H1 (cell line): ENCODE measurements around the gene KRTAP19-8. TPM values are rescaled to one million over a fixed set of nuclear protein-coding genes. Genes with fewer than 3 reads are reported as not detected.

Source experiments
- CTCF ChIA-PET: fragments of 300-600 bp; sonication (Branson Sonifier 250); formaldehyde crosslinking; loops from one replicate; lab custom pipeline; 2021; ENCODE audit not compliant: partially characterized antibody; lab: Charles Lee
- POLR2A ChIA-PET: fragments of 300-600 bp; sonication (Branson Sonifier 250); formaldehyde crosslinking; loops from one replicate; lab custom pipeline; 2021; ENCODE audit warnings: inconsistent platforms; ENCODE audit not compliant: partially characterized antibody; lab: Charles Lee
- DNase-seq, 2 experiments: peaks; one replicate each; pipeline versions ENCODE4 v3.0.0 to v3.0.0-alpha.2; 2010 to 2022; ENCODE audit warnings: low spot score in 2 of 2, low read depth in 1 of 2, mixed read lengths in 1 of 2
- FAIRE-seq: peaks from 2 replicates; lab custom pipeline; 2011; peaks lifted over from hg19 to GRCh38; lab: Jason Lieb, UNC
- H2AFZ ChIP-seq: 2 replicates; pipeline ENCODE4 v1.8.1; 2012; ENCODE audit warnings: low read length, inconsistent platforms
- H2AK5ac ChIP-seq: 2 replicates; pipeline ENCODE4 v1.6.1; 2013; ENCODE audit warnings: low read depth, low read length
- H2BK120ac ChIP-seq: replicated peaks from 2 replicates; pipeline ENCODE3; 2013; ENCODE audit warnings: low read depth, low read length, inconsistent platforms
- H2BK12ac ChIP-seq: 2 replicates; pipeline ENCODE4 v1.6.1; 2013; ENCODE audit warnings: low read depth, low read length
- H2BK15ac ChIP-seq: 2 replicates; pipeline ENCODE4 v1.6.1; 2013; ENCODE audit warnings: low read length
- H2BK20ac ChIP-seq: 2 replicates; pipeline ENCODE4 v1.6.1; 2013; ENCODE audit warnings: low read length
- H2BK5ac ChIP-seq: 2 replicates; pipeline ENCODE4 v1.6.1; 2013; ENCODE audit warnings: low read depth, low read length
- H3K14ac ChIP-seq: 2 replicates; pipeline ENCODE4 v1.6.1; 2013; ENCODE audit warnings: inconsistent platforms; ENCODE audit not compliant: insufficient read length
- H3K18ac ChIP-seq: 2 replicates; pipeline ENCODE4 v1.6.1; 2013; ENCODE audit warnings: low read length; ENCODE audit errors: extremely low read depth
- H3K23ac ChIP-seq: 2 replicates; pipeline ENCODE4 v1.6.1; 2013; ENCODE audit warnings: inconsistent platforms; ENCODE audit not compliant: insufficient read length
- H3K23me2 ChIP-seq: 2 replicates; pipeline ENCODE4 v1.6.1; 2013; ENCODE audit warnings: low read depth, low read length
- H3K27ac ChIP-seq: 2 replicates; pipeline ENCODE4 v1.6.1; 2011; ENCODE audit warnings: low read depth, low read length, inconsistent platforms
- H3K27me3 ChIP-seq, 4 experiments: replicated peaks in 1 of 4; 1 replicate in 1 of 4; 2 replicates in 3 of 4; pipeline versions ENCODE4 v1.6.1 to v1.8.1; 2011 to 2013; ENCODE audit warnings: low read length in 3 of 4, mild to moderate bottlenecking in 3 of 4, inconsistent platforms in 2 of 4, mixed read lengths in 2 of 4, moderate library complexity in 1 of 4; ENCODE audit not compliant: control insufficient read depth in 3 of 4, insufficient read depth in 3 of 4; ENCODE audit errors: extremely low read depth in 1 of 4
- H3K36me3 ChIP-seq, 4 experiments: 2 replicates each; pipeline versions ENCODE4 v1.6.1 to v1.8.1; 2011 to 2013; ENCODE audit warnings: mild to moderate bottlenecking in 4 of 4, low read length in 3 of 4, moderate library complexity in 2 of 4, control low read depth in 1 of 4, inconsistent platforms in 1 of 4; ENCODE audit not compliant: insufficient read depth in 4 of 4, control insufficient read depth in 2 of 4
- H3K4ac ChIP-seq: replicated peaks from 2 replicates; pipeline ENCODE3; 2013; ENCODE audit warnings: low read length, low read depth, mixed read lengths, inconsistent platforms; ENCODE audit not compliant: insufficient read length
- H3K4me1 ChIP-seq, 4 experiments: replicated peaks in 1 of 4; 1 replicate in 1 of 4; 2 replicates in 3 of 4; pipeline versions ENCODE4 v1.6.1 to v1.8.1; 2011 to 2013; ENCODE audit warnings: low read length in 3 of 4, inconsistent platforms in 2 of 4, mixed read lengths in 1 of 4; ENCODE audit not compliant: insufficient read depth in 4 of 4, control insufficient read depth in 3 of 4
- H3K4me2 ChIP-seq, 2 experiments: 2 replicates each; pipeline versions ENCODE4 v1.6.1 to v1.8.1; 2011 to 2013; ENCODE audit warnings: low read depth in 2 of 2, low read length in 2 of 2, control low read depth in 1 of 2, inconsistent platforms in 1 of 2, mild to moderate bottlenecking in 1 of 2; ENCODE audit not compliant: insufficient read depth in 1 of 2
- H3K4me3 ChIP-seq, 4 experiments: fragments of 200-600, 300-600 bp in 1 of 4; sonication (generic), shearing (Covaris generic), sonication (Bioruptor Twin) in 1 of 4; 2 replicates each; pipeline versions ENCODE4 v1.5.1 to v1.8.1; 2011 to 2016; ENCODE audit warnings: low read length in 4 of 4, low read depth in 3 of 4, control low read depth in 2 of 4, inconsistent platforms in 2 of 4, mild to moderate bottlenecking in 2 of 4, mixed read lengths in 1 of 4, moderate library complexity in 1 of 4; ENCODE audit not compliant: insufficient read depth in 2 of 4; ENCODE audit errors: extremely low read depth in 1 of 4
- H3K56ac ChIP-seq: replicated peaks from 2 replicates; pipeline ENCODE3; 2013; ENCODE audit warnings: low read depth, mild to moderate bottlenecking, mixed read lengths, low read length, inconsistent platforms; ENCODE audit not compliant: insufficient read length
- H3K79me1 ChIP-seq: 2 replicates; pipeline ENCODE4 v1.6.1; 2013; ENCODE audit warnings: low read depth, low read length, control low read depth
- H3K79me2 ChIP-seq, 2 experiments: 2 replicates each; pipeline versions ENCODE4 v1.6.1 to v1.8.1; 2012 to 2013; ENCODE audit warnings: low read length in 2 of 2, mild to moderate bottlenecking in 2 of 2, inconsistent platforms in 1 of 2; ENCODE audit not compliant: insufficient read depth in 2 of 2, control insufficient read depth in 1 of 2
- H3K9ac ChIP-seq, 4 experiments: replicated peaks in 1 of 4; 1 replicate in 1 of 4; 2 replicates in 3 of 4; pipeline versions ENCODE4 v1.6.1 to v1.8.1; 2011 to 2013; ENCODE audit warnings: low read depth in 3 of 4, low read length in 3 of 4, control low read depth in 2 of 4, mild to moderate bottlenecking in 2 of 4, moderate library complexity in 2 of 4, inconsistent platforms in 1 of 4; ENCODE audit errors: extremely low read depth in 1 of 4
- H3K9me3 ChIP-seq, 2 experiments: 2 replicates each; pipeline versions ENCODE4 v1.6.1 to v1.8.1; 2012 to 2013; ENCODE audit warnings: mild to moderate bottlenecking in 2 of 2, moderate library complexity in 2 of 2, control low read depth in 1 of 2, inconsistent platforms in 1 of 2, low read depth in 1 of 2, low read length in 1 of 2, mixed read lengths in 1 of 2; ENCODE audit not compliant: insufficient read depth in 2 of 2
- H4K20me1 ChIP-seq, 2 experiments: replicated peaks in 1 of 2; 2 replicates each; pipeline versions ENCODE3 to v1.8.1; 2011 to 2013; ENCODE audit warnings: inconsistent platforms in 2 of 2, low read length in 2 of 2, mild to moderate bottlenecking in 1 of 2; ENCODE audit not compliant: insufficient read depth in 2 of 2, control insufficient read depth in 1 of 2
- H4K5ac ChIP-seq: 2 replicates; pipeline ENCODE4 v1.6.1; 2013; ENCODE audit warnings: low read length, low read depth, mixed read lengths, inconsistent platforms; ENCODE audit not compliant: insufficient read length
- H4K8ac ChIP-seq: 2 replicates; pipeline ENCODE4 v1.8.0; 2013; ENCODE audit warnings: mild to moderate bottlenecking, moderate library complexity, low read length, inconsistent platforms; ENCODE audit not compliant: insufficient read depth; ENCODE audit errors: extremely low read depth
- H4K91ac ChIP-seq: replicated peaks from 2 replicates; pipeline ENCODE3; 2013; ENCODE audit warnings: low read length, mixed read lengths, inconsistent platforms; ENCODE audit not compliant: insufficient read length
- BACH1 ChIP-seq: IDR thresholded peaks from 2 replicates; pipeline ENCODE4 v1.6.1; 2012; ENCODE audit warnings: low read length, improper control_type of control experiment
- CBX8 ChIP-seq: fragments of 300-800, 300-1000 bp; sonication (generic); IDR thresholded peaks from 2 replicates; pipeline ENCODE4 v1.7.1; 2016; ENCODE audit warnings: low read depth, low read length, borderline replicate concordance
- CHD1 ChIP-seq: IDR thresholded peaks from 2 replicates; pipeline ENCODE4 v1.6.1; 2012; ENCODE audit warnings: low read depth, low read length, improper control_type of control experiment
- CHD2 ChIP-seq: IDR thresholded peaks from 2 replicates; pipeline ENCODE4 v1.6.1; 2012; ENCODE audit warnings: low read length, improper control_type of control experiment
- CTBP2 ChIP-seq: IDR thresholded peaks from 2 replicates; pipeline ENCODE4 v1.7.0; 2011; ENCODE audit warnings: borderline replicate concordance, mild to moderate bottlenecking, moderate library complexity, mixed read lengths, low read length; ENCODE audit not compliant: insufficient read depth, insufficient read length
- HDAC6 ChIP-seq: IDR thresholded peaks from one replicate; pipeline ENCODE4 v1.7.1; 2012; ENCODE audit warnings: low read depth, mild to moderate bottlenecking, inconsistent platforms, low read length, moderate library complexity
- JUND ChIP-seq: IDR thresholded peaks from 2 replicates; pipeline ENCODE4 v1.6.1; 2011; ENCODE audit warnings: mild to moderate bottlenecking, improper control_type of control experiment, low read length
- KDM1A ChIP-seq: fragments of 200-600, 300-600 bp; sonication (generic); IDR thresholded peaks from 2 replicates; pipeline ENCODE4 v1.7.1; 2016; ENCODE audit warnings: mild to moderate bottlenecking, low read length, borderline replicate concordance
- KDM4A ChIP-seq: IDR thresholded peaks from one replicate; pipeline ENCODE4 v1.7.1; 2012; ENCODE audit warnings: low read depth, mild to moderate bottlenecking, moderate library complexity, low read length, inconsistent platforms; ENCODE audit not compliant: severe bottlenecking
- KDM5A ChIP-seq: fragments of 200-600 bp; IDR thresholded peaks from 2 replicates; pipeline ENCODE4 v1.7.1; 2012; ENCODE audit warnings: mild to moderate bottlenecking, low read length, inconsistent platforms, mixed read lengths
- NRF1 ChIP-seq: IDR thresholded peaks from 2 replicates; pipeline ENCODE4 v1.6.1; 2011; ENCODE audit warnings: mild to moderate bottlenecking, low read depth, low read length, improper control_type of control experiment
- PHF8 ChIP-seq: fragments of 200-600 bp; sonication (generic); conservative IDR thresholded peaks from 2 replicates; pipeline ENCODE4 v1.7.1; 2012; ENCODE audit warnings: low read depth, mild to moderate bottlenecking, inconsistent platforms, low read length, moderate library complexity
- RFX5 ChIP-seq: IDR thresholded peaks from 2 replicates; pipeline ENCODE4 v1.6.1; 2011; ENCODE audit warnings: low read depth, low read length, improper control_type of control experiment, borderline replicate concordance
- RXRA ChIP-seq: IDR thresholded peaks from 2 replicates; pipeline ENCODE4 v1.6.1; 2011; ENCODE audit warnings: low read depth, mild to moderate bottlenecking, low read length, moderate library complexity; ENCODE audit not compliant: insufficient read depth
- TBP ChIP-seq: IDR thresholded peaks from 2 replicates; pipeline ENCODE4 v1.6.1; 2011; ENCODE audit warnings: low read depth, low read length, improper control_type of control experiment
- TCF12 ChIP-seq: IDR thresholded peaks from 2 replicates; pipeline ENCODE4 v1.6.1; 2011; ENCODE audit warnings: low read depth, mild to moderate bottlenecking, low read length
- WGBS, 2 experiments: shearing (Covaris generic) in 1 of 2; methylation state at CpG; one replicate each; pipeline versions ENCODE4 v1.1.6 to v1.1.7; 2013 to 2015; ENCODE audit warnings: low lambda C conversion rate in 2 of 2, mixed read lengths in 2 of 2, inconsistent platforms in 1 of 2, low coverage in 1 of 2, missing lambda C conversion rate in 1 of 2; ENCODE audit not compliant: insufficient replicate concordance in 2 of 2, insufficient coverage in 1 of 2, insufficient read length in 1 of 2; ENCODE audit errors: extremely low coverage in 1 of 2, missing lambda C conversion rate in 1 of 2; 5-methylcytosine and 5-hydroxymethylcytosine counted together
- polyA plus RNA-seq, 7 experiments: library from polyadenylated mRNA; depleted of rRNA in 3 of 7; stranded (reverse) in 5 of 7; unstranded in 2 of 7; fragments of >200 nt in 5 of 7; fragments of 200-250 nt in 2 of 7; gene quantifications; 1 replicate in 5 of 7; 2 replicates in 1 of 7; 4 replicates in 1 of 7; pipeline versions ENCODE4 v1.2.1 to v1.2.3, GENCODE V29; 2011 to 2013; ENCODE audit warnings: missing spikeins in 2 of 7, mixed read lengths in 2 of 7
- total RNA-seq: library from RNA; stranded (reverse); fragmentation: NEBNext Ultra II Directional; extraction: Animal tissue kit (Norgen Biotek cat#: 25700); gene quantifications from 2 replicates; pipeline ENCODE4 v1.2.1, GENCODE V29; 2021

Gene KRTAP19-8
- total and polyA plus RNA-seq, 2 of the 8 experiments (the other 6 are each of a cell fraction or from before 2014, with no cell fraction given): not detected

GRCh38 chr21:31011412-31011811 lies 26.9 kb downstream of the KRTAP19-8 start:
- Histone ChIP-seq H2AK5ac (no peak overlapping the region), H3K9ac (no peak overlapping the region), H3K4me2 (no peak overlapping the region), H4K91ac (no peak overlapping the region), H3K23ac (no peak overlapping the region), H2AFZ (no peak overlapping the region), H3K9me3 (no peaks in the 10 kb centered on the region), H2BK15ac (no peak overlapping the region), H2BK120ac (no peak overlapping the region), H3K14ac (no peak overlapping the region), H2BK5ac (no peak overlapping the region), H2BK20ac (no peak overlapping the region), H4K5ac (no peak overlapping the region), H3K79me1 (no peaks in the 10 kb centered on the region), H3K56ac (no peak overlapping the region), H3K18ac (no peak overlapping the region), H4K8ac (no peak overlapping the region), H2BK12ac (no peak overlapping the region), H3K36me3 (no peaks in the 10 kb centered on the region), H3K4me1 (no peaks in the 10 kb centered on the region), H3K4me3 (no peak overlapping the region), H3K23me2 (no peaks in the 10 kb centered on the region), H3K27me3 (no peaks in the 10 kb centered on the region), H4K20me1 (no peaks in the 10 kb centered on the region), H3K79me2 (no peaks in the 10 kb centered on the region), H3K27ac (no peak overlapping the region), H3K4ac (no peak overlapping the region)
- POLR2A ChIA-PET: no interaction called here
- 83% methylated on average over 1 of the region's 1 CpG; no CpG with 5 or more reads in 1 of the 2 experiments for WGBS, 2 experiments
- DNase-seq (no peak), FAIRE-seq (no peak)
- CTCF ChIA-PET: interaction anchor here (0.7 to 1.8 kb wide), 3 partner anchors 13 to 76 kb away, joined by 3 to 5 read pairs (median 4); no protein-coding TSS in a partner anchor
- TF ChIP-seq KDM4A (no peak), KDM1A (no peak), TCF12 (no peak), RXRA (no peak), NRF1 (no peak), HDAC6 (no peak), KDM5A (no peak), CTBP2 (no peak), PHF8 (no peak), JUND (no peak), CHD1 (no peak), BACH1 (no peak), RFX5 (no peak), CHD2 (no peak), CBX8 (no peak), TBP (no peak)
